AG08395 (cell line): Measurements from ENCODE around the gene DPYD.

Experiments used
- DNase-seq: peaks from one replicate; pipeline ENCODE4 v3.0.0; 2012; ENCODE audit warnings: mixed read lengths, low spot score

Gene DPYD

DNA sequence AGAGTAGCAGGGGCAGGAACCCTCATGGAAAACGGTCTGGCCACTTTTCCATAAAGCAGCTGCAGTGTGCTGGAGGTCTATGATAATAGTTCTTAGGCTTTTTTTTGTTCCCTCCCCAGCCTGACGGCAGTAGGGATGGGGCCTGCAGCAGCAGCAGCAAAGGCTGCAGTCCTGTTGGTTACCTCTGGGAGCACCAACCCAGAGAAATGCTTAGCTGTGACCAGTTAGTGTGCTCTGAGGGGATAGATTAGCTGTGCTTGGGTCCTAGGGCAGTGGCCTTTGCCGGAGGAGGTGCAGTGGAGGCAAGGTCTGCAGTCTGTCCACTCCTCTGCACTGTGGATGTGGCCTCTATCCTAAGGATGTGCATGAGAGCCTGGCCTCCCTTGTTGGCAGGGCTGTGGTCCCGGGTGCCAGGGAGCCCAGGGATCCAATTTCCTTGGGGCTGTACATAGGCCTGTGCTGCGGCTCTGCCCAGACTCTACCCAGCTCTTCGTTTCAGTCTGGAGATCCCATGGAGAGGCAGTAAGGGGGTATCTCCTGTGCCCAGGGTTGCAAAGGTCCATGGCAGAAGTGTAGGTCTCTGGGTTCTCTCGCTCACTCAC, 876.6 kb downstream of the DPYD start:
- no peak for DNase-seq

DNA sequence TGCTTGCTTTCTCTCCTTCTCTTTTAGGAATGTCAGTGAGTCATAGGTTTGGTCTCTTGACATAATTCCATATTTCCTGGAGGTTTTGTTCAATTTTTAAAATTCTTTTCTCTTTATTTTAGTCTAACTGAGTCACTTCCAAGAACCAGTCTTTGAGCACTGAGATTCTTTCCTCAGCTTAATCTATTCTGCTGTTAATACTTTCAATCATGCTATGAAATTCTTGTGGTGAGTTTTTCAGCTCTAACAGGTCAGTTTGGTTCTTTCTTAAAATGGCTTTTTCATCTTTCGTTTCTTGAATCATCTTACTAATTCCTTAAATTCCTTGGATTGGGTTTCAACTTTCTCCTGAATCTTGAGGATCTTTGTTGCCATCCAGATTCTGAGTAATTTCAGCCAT, 878.3 kb downstream of the DPYD start:
- peak; percentile 3 for DNase-seq

DNA sequence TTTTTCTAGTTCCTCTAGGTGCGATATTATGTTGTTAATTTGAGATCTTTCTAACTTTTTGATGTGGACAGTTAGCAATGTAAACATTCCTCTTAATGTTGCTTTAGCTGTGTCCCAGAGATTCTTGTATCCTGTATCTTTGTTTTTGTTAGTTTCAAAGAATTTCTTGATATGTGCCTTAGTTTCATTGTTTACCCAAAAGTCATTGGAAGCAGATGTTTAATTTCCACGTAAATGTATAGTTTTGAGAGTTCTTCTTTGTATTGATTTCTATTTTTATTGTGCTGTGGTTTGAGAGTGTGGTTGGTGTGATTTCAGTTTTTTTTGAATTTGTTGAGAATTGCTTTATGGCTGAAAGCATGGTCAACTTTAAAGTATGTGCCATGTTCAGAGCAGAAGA, 879.8 kb downstream of the DPYD start:
- no peak for DNase-seq

DNA sequence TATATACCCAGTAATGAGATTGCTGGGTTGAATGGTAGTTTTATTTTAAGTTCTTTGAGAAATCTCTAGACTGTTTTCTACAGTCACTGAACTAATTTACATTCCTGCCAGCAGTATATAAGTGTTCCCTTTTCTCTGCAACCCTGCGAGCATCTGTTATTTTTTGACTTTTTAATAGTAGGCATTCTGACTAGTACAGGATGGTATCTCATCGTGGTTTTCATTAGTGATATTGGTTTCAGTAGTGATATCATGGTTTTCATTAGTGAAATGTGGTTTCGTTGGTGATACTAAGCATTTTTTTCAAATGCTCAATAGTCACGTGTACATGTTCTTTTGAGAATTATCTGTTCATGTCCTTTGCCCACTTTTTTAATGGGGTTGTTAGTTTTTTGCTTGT, 882.4 kb downstream of the DPYD start:
- peak; percentile 21 for DNase-seq

DNA sequence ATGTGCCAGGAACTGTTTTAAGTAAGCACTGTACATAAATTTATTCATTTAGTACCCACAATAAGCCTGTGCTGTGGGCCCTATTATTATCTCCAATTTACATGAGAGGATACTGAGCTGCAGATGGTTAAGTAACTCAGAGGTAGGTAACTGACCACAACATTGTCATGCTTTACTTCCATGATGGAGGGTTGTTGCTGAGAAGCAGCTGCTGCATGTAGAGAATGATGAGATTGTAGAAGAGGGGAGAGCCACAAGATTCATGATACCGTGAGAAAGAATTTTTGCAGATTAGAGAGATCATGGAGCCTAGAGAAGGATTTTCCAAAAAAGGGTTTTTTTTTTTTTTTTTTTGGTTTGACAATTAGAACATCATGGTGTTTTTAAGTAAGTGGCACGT, 886.2 kb downstream of the DPYD start:
- DNase-seq: no peak

DNA sequence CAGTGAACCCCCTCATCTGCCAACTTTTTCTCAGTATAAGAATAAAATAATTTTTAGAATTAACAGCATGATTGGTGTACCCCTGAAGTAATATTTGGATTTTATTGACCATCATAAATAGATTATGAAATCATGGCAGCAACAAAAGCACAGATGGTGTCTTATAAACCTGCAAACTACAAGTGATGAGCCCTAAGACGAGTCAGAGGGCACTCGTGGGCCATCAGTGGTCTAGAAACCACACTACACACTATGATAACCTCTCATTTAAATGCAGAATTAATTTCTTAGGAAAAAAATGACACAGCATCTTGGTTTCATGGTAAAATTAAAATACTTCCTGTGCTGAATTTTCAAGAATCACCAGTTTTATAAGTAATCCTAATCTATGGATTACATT, 886.9 kb downstream of the DPYD start:
- no peak for DNase-seq
